ENCODE measurements around the gene MARS1.
"Not testable (repeated sequence)": the region's sequence is repeated elsewhere in the genome, so short reads cannot be mapped to it uniquely, and the experiment has no call there.

Gene MARS1

DNA sequence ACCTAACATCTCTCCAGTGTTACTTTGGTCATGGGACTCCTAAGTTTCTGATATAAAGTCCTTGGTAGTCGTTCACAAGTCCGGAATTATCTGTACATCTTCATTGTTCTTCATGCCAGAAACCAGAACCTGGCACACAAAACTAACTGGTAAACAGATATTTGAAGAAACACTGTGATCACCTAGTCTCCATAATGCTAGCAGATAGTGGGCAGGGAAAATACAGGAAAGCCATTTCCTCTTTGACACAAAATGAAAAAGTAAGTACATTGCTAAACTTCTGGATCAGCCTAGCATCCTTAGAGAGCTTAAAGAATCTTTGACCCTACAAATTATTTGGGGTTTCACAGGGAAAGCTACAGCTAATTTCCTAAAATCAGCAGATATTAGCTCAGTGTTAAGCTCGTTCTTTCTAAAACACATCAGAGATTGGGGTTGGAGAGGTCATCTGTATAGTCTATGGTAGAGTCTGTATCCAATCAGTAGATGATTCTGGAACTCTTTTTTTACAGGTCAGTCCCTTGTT is 27.6 kb downstream of the MARS1 start:
- in situ Hi-C loops (cut with MboI; ENCODE audit: low sequenced_read_pairs) = no loop called here

DNA sequence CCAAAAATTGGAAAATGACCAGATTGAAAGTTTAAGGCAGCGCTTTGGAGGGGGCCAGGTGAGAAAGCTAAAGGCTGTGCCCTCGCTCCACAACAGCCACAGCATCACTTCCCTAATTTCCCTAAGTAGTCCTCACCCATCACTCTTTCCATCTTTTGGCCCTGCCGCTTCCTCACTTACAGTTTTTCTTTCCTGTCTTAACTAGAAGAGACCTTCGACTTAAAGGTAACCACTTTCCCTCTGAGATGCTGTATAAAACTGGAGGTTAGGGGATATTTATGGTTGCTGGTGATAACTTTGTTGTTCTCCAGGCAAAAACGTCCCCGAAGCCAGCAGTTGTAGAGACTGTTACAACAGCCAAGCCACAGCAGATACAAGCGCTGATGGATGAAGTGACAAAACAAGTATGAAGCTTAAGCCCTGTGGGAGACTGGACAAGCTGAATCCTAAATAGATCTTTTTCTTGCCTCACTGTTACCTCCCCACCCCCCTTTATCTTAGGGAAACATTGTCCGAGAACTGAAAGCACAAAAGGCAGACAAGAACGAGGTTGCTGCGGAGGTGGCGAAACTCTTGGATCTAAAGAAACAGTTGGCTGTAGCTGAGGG is 28.2 kb downstream of the MARS1 start:
- in situ Hi-C loops (cut with MboI; ENCODE audit: low sequenced_read_pairs) = no loop called here

DNA sequence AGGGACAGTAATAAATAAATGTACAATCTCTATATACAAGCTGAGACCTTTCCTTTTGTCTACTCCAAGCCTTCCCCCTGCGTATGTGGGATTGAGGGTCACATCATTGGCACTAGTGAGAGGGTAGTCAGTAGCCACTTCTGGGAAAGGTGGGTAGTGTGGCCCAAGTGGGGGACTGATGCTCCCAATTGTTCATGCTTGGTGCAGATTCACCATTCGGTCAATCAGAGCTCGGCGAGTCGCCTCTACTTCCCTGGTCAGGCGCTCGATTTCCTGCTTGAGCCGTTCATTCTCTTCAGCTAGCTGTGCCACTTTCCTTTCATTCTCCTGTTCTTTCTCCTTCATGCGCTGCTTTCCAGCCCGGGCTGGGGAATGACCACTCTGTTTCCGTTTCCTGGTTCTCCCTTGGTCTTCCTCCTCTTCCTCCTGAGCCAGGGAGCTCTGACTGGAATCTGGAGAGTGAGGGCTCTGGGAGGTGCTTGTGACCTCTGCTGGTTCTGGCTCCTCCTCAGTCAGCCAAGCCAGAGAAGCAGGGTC is 28.8 kb downstream of the MARS1 start:
- in situ Hi-C loops (cut with MboI; ENCODE audit: low sequenced_read_pairs) = no loop called here

DNA sequence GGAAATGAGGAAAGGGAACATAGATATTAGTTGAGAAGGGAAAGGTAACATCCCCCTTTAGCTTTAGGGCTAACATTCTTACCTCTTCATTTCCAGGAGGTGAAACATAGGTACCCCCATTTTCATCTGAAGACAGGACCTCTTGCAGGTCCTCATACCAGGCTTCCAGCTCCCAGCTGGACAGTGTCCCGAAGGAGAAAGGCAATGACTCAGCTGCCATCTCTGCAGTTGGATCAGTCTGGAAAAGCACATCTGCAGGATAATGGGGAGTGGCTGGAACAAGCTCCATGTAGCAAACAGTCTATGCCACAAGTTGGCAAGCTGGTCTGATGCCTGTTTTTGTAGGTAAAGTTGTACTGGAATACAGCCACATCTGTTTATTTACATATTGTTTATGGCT is 29.3 kb downstream of the MARS1 start:
- in situ Hi-C loops (cut with MboI; ENCODE audit: low sequenced_read_pairs) = no loop called here

DNA sequence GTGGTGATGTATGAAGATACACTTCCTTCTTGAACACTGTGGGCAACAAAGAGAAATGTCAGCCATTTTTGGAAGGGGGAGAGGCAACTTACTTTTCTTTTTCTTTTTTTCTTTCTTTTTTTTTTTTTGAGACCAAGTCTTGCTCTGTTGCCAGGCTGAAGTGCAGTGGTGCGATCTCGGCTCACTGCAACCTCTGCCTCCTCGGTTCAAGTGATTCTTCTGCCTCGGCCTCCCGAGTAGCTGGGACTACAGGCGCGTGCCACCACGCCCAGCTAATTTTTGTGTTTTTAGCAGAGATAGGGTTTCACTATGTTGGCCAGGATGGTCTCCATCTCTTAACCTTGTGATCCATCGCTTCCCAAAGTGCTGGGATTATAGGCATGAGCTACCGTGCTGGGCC is 29.9 kb downstream of the MARS1 start:
- in situ Hi-C loops (cut with MboI; ENCODE audit: low sequenced_read_pairs) = not testable (repeated sequence)

DNA sequence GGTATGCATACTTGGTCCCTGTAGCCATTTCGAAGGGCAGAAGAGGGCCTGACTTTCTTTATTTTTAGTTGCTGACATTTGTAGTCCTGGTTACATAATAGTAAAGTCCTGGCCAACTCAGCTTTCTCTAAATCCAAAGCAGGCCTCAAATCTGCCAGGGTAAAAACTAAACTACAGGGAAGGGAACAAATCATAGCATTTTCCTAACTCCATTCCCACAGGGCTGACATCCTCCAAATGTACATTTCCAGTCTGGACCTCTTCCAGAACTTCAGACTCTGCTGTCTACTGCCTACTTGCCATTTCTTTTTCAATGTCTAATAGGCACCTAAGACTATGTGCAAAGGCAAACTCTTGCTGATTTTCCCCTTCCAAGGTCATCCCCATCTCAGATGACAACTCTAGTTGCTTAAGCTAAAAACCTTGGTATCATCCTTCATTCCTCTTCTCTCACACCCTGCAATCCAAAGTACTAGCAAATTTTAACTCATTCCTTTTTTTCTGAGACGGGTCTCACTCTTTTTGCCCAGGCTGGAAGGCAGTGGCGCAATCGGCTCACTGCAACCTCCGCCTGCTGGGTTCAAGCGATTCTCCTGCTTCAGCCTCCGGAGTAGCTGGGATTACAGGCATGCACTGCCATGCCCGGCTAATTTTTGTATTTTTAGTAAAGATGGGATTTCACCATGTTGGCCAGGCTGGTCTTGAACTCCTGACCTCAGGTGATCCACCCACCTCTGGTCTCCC is 30.5 kb downstream of the MARS1 start:
- in situ Hi-C loops (cut with MboI; ENCODE audit: low sequenced_read_pairs) = no loop called here

DNA sequence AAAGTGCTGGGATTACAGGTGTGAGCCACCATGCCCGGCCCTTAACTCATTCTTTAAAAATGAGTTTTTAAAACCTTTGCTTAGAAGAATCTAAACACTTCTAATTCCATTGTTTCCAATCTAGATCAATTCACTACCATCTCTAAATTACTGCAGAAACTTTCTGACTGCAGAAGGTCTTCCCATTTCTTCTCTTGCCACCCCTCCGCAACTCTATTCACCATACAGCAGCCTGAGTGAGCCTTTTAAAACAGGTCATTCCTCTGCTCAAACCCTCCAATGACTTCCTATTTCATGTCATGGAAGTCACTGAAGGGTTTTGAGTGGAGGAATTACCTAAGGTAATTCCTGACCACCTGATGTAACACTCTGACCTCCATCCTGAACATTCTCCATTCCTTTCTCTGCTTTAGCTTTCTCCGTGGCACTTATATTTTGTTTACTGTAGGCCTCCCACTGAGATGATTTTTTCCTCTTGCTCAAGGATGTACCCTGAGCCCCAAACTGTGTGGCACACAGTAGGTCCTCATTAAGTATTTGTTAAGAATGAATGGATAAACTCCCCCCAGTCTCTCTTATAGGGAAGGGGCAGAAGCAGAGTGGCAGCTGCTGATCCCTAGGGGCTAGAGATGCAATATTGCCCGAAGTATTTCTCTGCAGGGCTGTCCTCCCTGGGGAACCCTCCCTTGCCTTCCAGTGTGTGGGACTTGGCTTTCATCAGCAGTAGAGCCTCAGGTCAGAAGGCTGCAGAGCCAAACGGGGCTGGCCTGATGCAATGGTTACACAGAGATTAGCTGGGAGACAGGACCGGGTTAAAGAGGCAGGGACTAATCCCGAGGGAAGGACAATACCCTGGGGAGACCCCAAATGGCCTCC is 31.3 kb downstream of the MARS1 start:
- in situ Hi-C loops (cut with MboI; ENCODE audit: low sequenced_read_pairs) = no loop called here

DNA sequence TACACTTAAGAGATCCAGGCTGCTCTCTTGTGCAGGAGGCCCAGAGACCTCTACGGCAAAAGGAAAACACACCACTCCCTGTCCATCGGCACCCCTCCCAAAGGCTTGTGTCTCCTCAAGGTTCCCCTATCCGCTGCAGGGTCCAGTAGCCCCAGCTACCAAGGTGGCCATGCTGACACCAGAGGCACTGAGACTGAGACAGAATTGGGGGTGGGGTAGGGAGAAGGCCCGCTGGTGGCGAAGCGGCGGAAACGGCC is 31.9 kb downstream of the MARS1 start:
- in situ Hi-C loops (cut with MboI; ENCODE audit: low sequenced_read_pairs) = no loop called here

DNA sequence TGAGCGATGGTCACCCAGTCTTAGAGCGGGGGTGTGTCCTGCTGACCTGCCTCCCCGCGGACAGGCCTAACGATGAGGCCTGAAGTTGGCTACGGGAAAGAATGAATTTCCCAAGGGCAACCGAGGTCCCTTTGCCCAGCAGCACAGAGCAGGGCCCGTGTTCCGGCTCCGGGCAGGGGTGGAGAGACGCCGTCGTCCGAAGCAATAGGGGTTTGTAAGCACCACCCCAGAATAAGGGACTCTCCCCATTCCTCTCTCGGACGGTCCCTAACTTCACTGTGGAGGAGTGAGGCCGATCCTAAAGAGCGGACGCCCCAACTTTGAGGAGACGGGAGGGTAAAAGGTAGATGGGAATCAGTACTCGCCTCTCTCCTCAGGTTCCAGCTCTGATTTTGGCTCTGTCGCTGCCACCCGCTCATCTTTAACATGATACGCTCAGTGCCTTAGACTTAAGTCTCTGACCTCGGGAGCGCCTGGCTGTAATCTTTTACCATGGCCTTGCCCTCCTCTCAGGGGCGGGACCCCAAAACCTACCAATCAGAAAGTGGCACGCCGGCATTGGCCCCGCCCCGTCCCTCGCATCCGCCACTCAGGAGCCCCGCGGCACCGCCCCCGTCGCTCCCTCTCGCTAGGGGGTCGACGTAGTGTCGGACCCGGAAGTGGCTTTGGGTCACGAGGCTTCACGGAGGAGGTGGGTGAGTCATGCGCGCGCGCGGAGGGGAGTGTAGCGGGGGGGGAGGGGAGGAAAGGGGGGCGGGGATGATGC is 32.4 kb downstream of the MARS1 start, which contains the start of gene DDIT3:
DDIT3 (minus strand) TSS at position 462 of the 766 bp plus-strand sequence. CDS start 3,108 bp downstream, outside the sequence.
- in situ Hi-C loops (cut with MboI; ENCODE audit: low sequenced_read_pairs) = no loop called here

DNA sequence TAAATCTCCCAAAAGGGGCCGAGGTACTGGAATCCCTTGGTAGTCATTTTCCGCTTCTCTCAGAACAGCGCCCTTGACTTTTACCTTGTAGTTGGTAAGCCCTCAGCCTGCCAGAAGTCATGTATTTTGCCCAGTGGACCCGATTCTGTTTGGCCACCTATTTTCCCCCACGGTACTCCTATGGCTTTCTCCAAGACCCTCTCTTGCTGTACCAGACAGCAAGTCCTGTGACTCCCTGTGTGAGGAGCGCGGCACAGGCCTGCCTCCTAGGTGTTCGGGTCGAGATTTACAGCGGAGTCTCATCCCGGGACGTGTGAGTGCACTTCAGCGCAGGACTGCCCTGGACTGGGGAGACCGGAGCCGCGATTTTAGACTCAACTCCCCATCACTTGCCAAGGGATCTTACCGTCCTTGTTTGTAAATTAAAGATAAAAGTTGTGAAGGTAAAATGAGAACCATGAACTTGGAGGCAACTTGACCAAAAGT is 33.7 kb downstream of the MARS1 start:
- in situ Hi-C loops (cut with MboI; ENCODE audit: low sequenced_read_pairs) = no loop called here

DNA sequence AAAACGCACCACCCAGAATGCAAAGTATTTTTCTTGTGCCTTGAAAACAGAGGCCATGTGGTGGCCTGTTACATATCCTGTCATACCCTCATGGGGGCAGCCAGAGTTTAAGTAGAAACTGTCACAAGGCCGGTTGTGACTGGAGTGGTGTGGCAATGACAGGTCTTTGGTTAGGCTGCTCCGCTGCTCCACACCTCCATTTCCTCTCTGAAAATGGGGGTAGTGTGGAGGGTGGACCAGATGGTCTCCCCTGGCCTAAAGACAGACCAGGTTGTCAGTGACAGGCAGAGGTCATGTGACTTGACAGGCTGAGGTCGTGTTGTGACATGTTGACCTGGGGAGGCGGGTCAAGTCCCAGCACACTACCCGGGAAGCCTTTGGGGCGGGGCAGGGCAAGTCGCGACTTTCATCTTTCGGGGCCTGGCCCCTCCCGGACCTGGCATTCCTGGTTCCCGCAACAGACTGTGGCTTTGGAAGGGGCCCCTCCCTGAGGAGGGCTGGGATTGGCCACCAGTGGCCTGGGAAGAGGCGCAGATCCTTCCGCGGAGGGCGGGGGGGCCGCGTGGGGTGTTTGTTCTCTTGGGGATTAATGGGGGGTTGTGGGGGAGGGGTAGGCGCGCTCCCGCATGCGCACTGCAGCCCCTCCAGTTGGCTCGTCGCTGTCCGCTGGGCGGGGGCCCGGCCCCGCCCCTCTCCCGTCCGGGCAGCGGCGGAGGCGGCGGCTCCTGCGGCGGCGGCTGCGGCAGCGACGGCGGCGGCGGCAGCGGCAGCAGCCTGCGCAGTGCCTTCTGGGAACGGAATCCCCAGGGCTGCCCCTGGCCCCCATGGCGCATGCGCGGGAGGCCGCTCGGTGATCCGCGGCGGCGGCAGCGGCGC is 34.4 kb downstream of the MARS1 start, which contains the start of gene MBD6:
MBD6 (plus strand) TSS at position 814 of the 876 bp plus-strand sequence. CDS start 1,480 bp downstream, outside the sequence.
- in situ Hi-C loops (cut with MboI; ENCODE audit: low sequenced_read_pairs) = no loop called here

DNA sequence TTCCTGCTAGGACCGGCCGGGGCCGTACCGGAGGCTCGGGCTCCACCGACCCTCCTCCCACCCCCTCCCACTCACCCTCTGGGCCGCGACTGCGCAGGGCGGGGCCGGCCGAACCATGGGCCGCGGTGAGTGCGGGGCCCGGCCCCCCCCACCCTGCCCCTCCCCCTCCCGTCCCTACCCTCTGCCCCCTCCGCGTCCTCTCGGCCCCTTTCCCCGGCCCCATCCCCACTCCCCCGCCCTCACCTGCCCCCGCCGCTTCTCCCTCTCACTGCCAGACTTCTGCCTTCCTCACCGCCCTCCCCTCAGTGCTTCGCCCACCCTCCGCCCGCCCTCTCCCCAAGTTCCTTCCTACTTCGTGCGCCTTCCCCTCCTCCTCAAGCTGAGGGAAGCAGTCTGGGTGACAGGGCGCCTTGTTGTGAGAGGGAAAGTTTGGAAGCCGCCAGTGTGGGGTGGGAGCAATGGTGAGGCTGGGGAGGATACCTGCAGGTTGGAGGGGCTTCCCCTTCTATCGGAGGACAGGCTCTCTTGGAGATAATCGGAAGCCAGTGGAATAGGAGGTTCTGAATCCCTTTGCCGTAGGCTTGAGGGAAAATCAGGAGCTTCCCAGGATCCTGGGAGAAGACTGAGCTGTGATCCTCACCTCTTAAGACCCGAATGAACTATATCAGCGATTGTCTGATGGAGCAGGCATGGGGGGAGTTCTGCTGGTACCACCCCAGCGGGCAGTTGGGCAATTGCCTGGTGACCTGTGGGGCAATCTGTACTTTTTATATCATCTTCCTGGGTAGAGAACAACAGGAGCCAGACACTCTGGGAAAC is 35.2 kb downstream of the MARS1 start:
- in situ Hi-C loops (cut with MboI; ENCODE audit: low sequenced_read_pairs) = no loop called here

DNA sequence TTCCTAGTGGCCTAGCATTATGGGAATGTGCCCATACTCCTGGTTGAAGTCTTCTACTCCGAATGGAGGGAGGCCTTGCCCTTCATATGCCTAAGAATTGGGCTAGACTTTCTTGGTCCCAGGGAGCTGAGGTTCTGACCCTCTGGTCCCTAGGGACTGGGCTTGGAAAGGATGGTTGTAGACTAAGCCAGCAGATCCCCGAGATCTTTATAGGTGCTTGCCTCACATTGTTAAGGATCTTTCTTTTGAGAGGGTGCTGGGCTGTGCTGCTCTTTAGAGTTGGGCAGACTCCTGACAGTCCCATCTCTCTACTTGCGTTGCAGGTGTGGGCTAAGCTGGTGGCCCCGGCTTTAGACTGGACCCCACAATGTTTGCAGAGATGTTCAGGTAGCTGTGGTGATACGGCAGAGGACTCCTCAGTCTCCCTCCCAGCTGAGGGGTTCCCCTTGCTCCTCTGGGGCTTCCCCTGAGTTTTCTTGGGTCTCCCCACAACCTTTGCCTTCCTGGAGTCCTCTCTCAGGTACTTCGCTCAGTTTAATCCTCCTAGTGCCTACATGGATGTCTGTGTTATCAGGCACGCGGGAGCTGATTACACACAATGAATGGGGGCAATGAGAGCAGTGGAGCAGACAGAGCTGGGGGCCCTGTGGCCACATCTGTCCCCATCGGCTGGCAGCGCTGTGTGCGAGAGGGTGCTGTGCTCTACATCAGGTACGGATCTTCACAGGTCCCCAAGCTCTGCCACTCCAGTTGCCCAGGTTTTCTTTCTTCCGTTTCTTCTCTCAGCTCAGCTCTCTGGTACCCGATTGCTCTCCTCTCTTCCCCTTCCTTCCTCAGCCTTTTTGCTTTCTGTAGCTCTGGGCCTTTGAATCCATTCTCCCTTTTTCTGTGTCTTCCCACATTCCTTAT is 36.1 kb downstream of the MARS1 start:
- in situ Hi-C loops (cut with MboI; ENCODE audit: low sequenced_read_pairs) = no loop called here

DNA sequence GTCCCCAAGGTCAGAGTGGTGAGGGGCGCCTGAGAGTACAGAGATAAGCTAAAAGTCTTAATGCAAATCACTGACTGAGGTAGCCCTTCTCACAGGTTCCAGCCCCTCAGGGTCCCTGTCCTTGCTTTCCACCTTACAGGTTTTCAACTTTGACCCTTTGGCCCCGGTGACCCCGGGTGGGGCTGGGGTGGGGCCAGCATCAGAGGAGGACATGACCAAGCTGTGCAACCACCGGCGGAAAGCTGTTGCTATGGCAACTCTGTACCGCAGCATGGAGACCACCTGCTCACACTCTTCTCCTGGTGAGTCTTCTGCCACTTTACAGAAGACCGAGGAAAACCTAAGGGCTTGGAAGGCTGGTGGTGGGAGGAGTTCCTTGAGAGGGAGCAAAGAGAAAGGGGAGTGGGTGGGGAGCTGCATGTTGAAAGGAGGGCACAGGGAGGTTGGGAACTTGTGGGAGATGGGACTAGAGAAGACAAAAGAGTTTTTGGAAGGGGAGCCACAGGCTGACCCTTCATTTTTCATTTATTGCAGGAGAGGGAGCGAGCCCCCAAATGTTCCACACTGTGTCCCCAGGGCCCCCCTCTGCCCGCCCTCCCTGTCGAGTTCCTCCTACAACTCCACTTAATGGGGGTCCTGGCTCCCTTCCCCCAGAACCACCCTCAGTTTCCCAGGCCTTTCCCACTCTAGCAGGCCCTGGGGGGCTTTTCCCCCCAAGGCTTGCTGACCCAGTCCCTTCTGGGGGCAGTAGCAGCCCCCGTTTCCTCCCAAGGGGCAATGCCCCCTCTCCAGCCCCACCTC is 37.1 kb downstream of the MARS1 start:
- in situ Hi-C loops (cut with MboI; ENCODE audit: low sequenced_read_pairs) = no loop called here

DNA sequence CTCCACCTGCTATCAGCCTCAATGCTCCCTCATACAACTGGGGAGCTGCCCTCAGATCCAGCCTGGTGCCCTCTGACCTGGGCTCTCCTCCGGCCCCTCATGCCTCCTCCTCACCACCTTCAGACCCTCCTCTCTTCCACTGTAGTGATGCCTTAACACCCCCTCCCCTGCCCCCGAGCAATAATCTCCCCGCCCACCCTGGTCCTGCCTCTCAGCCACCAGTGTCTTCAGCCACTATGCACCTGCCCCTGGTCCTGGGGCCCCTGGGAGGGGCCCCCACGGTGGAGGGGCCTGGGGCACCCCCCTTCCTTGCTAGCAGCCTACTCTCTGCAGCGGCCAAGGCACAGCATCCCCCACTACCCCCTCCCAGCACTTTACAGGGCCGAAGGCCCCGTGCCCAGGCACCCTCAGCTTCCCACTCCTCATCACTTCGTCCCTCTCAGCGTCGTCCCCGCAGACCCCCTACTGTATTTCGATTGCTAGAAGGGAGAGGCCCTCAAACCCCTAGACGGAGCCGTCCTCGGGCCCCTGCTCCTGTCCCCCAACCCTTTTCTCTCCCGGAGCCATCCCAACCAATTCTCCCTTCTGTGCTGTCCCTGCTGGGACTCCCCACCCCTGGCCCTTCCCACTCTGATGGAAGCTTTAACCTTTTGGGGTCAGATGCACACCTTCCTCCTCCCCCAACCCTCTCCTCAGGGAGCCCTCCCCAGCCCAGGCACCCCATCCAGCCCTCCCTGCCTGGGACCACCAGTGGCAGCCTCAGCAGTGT is 37.9 kb downstream of the MARS1 start:
- in situ Hi-C loops (cut with MboI; ENCODE audit: low sequenced_read_pairs) = no loop called here

Measured in hTERT RPE-1 (cell line).